ACHN (cell line): ENCODE results near the gene KLF16.

Source experiments
- DNase-seq: peaks from one replicate; pipeline ENCODE4 v3.0.0-alpha.2; 2015
- in situ Hi-C: cut with HindIII; loops from 2 replicates; pipeline ENCODE4 v1.10.0; 2017; ENCODE audit warnings: low sequenced_read_pairs, low pct_ligation_motif_present, low pct_unique_long_range_greater_than_20kb

The KLF16 gene

DNA sequence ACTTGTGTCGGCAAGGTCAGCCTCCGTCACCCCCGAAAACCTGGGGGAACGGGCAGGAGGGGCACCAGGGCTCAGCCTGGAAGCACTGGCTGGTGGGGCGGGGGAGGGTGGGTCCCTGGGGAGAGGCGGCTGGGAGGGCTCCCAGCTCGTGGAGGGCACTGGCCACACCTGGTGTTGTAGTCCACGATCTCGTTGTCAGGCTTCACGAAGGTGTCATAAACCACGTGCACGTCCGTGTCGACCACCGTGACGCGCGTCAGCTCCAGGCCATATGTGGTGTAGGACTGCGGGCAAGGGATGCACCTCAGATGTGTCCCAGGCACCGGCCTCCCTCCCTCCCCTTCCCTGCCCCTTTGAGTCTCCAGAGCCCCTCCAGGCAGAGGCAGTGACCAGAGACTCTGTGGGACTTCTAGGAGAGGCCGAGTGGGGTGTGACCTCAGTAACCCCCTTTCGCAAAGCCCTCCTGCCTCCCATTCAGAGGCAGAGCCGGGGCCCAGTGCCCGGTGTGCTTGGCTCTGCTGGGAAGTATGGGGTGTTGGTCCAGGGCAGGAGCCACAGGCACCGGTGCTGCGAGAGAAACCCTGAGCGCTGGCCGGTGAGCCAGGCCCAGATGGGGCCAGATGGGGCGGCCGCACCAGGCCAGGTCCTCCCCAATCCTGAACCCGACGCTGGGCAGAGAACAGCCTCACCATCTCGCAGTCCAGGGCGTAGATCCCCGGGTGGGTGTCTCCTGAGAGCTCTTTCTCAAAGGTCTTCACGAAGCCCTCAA is 46.7 kb downstream of the KLF16 start:
- DNase-seq: no peak
- in situ Hi-C loops: no loop called here

GRCh38 chr19:1815605-1816529 is 47.5 kb downstream of the KLF16 start:
- in situ Hi-C loops: no loop called here

DNA sequence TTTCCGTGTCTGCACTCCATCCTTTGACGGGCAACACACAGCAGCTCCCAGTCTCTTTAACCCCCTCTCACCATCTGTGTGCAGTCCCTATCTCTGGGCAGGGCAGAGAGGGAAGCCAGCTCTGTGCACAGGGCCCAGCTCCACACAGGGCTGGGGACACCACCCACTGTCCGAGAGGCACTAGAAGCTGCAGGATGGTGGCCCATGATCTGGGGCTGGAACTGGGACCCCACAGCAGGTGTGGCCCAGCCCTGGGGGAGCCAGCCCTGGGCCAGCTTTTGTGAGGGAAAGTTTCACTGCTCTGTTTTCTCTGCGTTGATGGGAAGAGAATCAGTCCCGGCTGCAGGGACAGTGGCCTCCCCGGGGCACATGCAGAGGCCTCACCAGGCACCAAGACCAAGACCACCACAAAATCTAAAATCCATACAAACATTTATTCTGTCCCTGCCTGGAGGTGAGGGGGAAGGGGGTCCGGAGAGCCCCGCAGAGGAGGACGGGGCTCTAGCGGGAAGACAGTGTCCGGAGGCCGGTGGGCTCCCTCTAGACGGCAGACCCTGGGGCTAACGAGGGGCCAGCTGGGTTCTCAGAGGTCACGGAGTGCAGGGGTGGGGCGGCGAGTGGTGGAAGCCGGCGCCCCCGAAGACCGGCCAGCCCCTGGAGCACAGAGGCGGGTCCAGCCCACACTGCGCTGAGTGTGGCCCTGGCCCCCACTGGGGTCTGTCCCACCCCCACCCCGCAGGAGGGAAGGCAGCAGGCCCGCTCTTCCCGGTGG is 48.4 kb downstream of the KLF16 start:
- in situ Hi-C loops: no loop called here
- DNase-seq: no peak

More at GRCh38 chr19:1815605-1816529, 47.5 kb downstream of the KLF16 start:
- no peak for DNase-seq

- DNase-seq: no peak
- in situ Hi-C loops: no loop called here
Observed at GRCh38 chr19:1814391-1814790, 49.0 kb downstream of the KLF16 start.

DNA sequence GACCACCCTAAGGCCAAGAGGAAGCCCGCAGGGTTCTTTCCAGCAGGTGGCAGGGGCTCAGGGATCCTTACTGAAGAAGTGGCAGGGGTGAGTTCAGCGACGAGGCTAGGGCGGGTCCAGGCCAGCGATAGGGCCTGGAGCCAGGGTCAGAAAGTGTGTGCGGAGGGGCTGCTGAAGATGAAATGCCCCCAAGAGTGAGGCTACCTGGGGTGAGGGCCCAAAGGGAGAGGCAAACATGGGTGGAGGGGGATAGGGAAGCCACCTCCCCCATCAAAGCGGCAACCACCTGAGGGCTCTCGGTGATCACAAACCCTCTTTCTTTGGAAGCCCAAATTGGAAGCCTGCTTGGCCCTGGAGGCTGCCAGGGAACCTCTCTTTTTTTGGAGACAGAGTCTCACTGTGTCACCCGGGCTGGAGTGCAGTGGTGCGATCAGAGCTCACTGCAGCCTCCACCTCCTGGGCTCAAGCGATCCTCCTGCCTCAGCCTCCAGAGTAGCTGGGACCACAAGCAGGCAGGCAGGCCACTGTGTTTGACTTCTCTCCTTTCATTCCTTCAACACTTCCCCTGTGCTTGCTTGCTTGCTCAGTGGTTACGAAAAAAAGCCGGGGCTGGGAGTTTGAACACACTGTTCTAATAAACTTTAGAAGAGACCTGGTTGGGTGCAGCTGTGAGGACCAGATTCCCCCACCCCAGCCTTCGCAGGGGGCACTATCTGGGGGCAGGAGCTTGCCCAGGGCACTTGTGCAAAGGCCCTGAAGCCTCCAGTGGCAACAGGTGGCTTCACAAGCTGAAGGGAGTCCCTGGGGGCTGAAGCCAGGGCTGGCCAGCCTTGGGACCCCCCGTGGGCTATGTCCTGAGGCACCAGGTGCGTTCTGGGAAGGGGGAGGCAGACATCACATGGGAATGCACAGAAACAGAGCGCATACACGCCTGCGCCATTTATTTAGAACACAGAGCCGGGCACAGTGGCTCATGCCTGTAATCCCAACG is 49.9 kb downstream of the KLF16 start:
- no peak for DNase-seq
- in situ Hi-C loops: no loop called here

DNA sequence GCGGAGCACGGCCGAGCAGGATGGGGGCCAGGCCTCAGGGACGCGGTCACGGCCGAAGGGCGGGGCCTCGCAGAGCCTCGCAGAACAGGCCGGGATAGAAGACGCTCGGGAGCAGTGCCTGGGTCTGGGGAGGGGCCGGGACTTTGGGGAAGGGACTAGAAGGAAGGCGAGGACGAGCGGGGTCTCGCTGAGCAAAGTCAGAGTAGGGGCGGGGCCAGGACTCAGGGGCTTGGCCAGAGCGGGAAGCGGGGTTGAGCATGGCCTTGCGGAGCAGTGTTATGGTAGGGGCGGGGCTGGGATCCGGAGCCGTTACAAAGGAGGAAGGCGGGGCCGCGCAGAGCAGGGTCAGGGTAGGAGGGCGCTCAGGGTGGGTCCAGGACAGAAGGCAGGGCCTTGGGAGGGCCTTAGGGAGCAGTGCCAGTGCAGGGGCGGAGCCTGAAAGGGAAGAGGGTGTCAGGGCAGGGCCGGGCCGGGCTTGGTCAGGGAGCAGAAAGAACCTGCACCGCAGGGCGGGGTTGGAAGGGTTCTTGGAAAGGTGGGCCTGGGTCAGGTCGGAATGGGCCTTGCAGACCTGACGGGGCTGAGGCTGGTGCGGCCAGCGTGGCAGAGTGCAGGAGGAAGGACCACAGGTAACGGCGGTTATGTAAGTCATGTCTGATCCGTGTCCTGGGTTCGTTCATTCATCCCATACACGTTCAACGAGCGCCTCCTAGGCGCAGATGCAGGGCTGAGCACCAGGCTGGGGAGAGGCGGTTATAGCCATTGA is 50.8 kb downstream of the KLF16 start:
- DNase-seq: peak; percentile 97
- in situ Hi-C loops: no loop called here

DNA sequence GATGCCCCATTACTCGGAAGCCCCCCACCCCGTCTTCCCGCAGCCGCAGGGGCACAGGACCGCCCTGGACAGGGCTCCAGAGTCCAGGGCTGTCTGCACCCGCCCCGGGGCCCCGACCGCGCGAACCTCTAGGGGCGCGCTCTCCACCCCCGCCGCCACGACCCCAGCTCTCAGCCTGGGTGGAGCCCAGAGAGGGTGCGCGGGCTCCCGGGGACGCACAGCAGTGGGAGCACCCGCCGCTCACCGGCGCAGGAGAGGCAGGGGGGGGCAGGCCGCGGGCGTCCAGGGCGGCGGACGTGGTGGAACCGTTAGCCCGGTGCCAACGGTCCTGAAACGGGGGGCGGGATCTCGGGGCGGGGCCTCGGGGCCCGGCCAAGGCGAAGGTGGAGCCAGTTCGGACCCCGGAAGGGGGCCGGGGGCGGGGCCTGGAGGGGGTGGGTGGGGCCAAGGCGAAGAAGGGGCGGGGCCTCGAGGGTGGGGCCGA is 51.4 kb downstream of the KLF16 start, which contains the start of gene ATP8B3:
Gene ATP8B3 (minus strand): TSS at position 335 of the 484 bp plus-strand sequence. CDS start 540 bp downstream, outside the sequence.
- DNase-seq: no peak
- in situ Hi-C loops: no loop called here

DNA sequence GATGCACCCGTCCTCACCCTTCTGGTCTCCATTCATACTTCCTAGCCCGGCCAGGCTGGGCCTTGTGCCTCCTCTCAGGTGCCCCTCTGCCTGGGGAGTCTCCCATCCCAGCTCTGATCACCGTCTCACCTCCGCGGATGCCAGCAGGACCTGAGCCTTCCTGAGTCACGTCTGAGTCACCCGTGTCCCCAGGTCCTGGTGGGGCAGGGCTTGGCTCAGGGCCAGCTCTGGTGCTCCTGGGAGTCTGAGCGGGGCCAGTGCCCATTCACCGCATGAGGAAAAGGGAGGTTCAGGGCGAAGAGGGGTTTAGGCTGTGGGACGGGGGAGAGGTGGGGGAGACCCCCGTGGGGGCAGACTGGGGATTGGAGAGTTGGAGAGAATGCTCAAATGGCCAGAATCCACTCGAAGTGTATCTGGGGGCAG is 51.9 kb downstream of the KLF16 start:
- DNase-seq: peak; percentile 76
- in situ Hi-C loops: no loop called here

DNA sequence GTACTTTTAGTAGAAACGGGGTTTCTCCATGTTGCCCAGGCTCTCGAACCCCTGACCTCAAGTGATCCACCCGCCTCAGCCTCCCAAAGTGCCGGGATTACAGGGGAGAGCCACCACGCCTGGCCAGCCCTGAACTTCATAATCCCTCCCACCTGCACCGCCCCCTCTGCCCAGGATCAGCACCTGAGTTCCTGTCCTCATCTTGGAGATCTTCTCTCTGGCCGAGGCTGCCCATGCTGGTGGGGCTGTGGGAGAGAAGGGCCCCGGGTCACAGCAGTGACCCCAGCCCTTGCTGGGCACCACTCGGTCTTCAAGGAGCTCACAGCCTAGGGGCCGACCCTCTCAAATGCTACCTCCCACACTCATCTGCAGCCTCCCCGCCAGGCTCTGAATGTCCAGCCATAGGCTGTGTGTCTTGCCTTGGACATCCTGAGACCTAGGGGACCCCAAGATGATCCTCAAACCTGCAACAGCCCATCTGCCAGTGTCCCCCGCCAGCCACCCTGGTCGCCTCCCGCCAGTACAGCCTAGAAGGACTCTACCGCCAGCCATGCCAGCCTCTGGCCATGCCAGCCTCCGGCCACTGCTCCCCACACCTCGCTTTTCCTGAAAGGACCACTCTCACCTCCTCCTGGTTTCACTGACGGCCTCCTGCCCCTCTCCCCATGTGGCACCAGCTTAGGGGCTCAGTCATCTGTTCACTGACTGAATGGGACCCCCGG is 52.8 kb downstream of the KLF16 start:
- no peak for DNase-seq
- in situ Hi-C loops: no loop called here

DNA sequence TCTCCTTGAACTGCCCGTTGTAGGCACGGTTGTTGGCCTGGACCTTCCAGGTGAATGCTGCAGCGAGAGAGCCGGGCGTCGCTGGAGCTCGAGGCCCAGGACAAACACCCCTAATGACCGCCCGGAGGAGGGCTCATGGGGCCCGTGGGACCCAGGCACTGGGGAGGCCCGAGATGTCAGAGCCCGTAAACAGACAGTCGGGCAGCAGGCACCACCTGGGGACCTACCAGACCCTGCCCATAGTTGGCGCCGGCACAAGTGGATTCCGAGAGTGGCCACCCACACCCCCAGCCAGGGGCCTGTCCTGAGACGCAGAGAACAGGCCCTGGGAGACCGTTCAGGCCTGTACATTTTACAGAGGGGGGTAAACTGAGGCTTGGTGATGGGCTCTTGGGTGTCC is 53.7 kb downstream of the KLF16 start:
- in situ Hi-C loops: no loop called here

DNA sequence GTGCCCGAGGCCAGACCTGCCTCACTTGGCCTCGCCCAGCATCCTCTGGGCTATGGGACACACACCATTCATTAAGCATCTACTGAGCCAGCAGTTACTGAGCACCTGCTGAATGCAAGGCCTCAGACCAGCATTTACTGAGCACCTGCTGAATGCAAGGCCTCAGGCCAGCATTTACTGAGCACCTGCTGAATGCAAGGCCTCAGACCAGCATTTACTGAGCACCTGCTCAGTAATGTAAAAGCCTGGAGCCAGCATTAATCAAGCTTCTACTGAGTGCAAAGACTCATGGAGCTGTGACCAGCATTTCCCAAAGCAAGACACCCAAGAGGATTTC is 55.0 kb downstream of the KLF16 start:
- in situ Hi-C loops: no loop called here
- DNase-seq: no peak

More for the DNA sequence above, 53.7 kb downstream of the KLF16 start:
- DNase-seq: no peak

DNA sequence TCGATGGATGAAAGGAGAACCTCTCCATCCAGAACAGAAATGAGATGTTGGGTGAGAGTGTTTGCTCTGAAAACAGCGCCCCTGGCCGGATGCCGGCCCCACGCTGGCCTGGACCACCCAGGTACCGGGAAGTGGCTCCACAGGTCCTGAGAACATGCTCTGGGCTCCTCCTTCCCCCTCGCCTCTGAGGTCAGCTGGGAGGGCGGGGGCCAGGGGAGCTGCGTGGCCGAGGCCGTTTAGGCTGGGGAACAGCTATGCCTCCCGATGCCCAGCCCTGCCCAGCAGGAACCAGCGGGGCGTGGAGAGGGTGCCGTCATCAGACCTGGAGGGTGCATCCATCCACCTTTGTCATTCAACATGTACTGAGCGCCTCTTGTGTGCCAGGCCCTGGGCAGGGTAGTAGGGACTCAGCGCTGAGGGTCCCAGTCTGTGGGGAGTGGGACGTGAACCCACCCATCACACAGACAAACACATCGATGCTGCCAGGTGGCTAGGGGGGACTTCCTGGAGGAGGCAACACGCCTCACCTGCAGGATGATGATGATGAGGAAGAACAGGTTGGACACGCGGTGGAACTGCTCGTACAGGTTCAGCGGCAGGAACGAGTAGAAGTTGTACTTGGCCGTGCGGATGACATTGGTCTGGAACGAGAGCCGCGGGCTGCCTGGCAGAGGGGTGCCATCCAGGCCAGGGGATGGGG is 55.5 kb downstream of the KLF16 start:
- DNase-seq: no peak
- in situ Hi-C loops: no loop called here

GRCh38 chr19:1807030-1807694 is 56.2 kb downstream of the KLF16 start:
- in situ Hi-C loops: no loop called here

GRCh38 chr19:1806184-1807029 is 57.0 kb downstream of the KLF16 start:
- DNase-seq: no peak
- in situ Hi-C loops: no loop called here

More at GRCh38 chr19:1807030-1807694, 56.2 kb downstream of the KLF16 start:
- no peak for DNase-seq
